ENCODE data around the gene SDK1. TPM values are rescaled to one million over a fixed set of nuclear protein-coding genes. Genes with fewer than 3 reads are reported as not detected.

The SDK1 gene
- total and polyA plus RNA-seq, 2 of the 8 experiments (the other 6 are each of a cell fraction or from before 2014, with no cell fraction given), result 3.3 to 7.2 TPM

DNA sequence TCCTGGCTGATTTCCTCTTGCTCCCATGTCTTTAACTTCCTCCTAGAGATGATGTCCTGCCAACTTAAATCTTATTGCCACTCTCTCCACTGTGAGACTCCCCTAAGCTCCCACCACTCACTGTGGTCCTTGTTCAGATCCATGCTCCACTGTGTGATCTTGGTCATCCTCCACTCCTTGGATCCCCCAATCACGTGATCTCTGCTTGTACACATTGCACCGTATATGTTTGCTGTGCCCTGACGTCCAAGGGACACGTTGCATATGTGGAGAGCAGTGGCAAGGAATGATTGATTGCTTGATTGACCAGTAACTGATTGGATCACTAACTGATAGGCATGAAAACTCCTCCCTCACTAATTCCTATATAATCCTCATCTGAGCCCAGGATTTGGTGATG lies 395.1 kb downstream of the SDK1 start:
- TF ChIP-seq SP2 (IDR thresholded peaks at IDR 0.05; ENCODE audit: low read length) (no peak), RAD21 (IDR thresholded peaks at IDR 0.05 in 1 of 2, conservative IDR thresholded peaks at IDR 0.05 in 1 of 2; ENCODE audit: low read depth in 2 of 2, low read length in 2 of 2) (no peak), NRF1 (IDR thresholded peaks at IDR 0.05; ENCODE audit: low read depth, low read length) (no peak), POLR2A (IDR thresholded peaks at IDR 0.05; ENCODE audit: control extremely low read depth in 1 of 2, low read depth in 2 of 2, low read length in 2 of 2) (no peak), SAP30 (IDR thresholded peaks at IDR 0.05; ENCODE audit: insufficient read depth, insufficient replicate concordance, low read length) (no peak), SIX5 (IDR thresholded peaks at IDR 0.05; ENCODE audit: low read depth, low read length) (no peak), EGR1 (IDR thresholded peaks at IDR 0.05; ENCODE audit: borderline replicate concordance, low read depth, low read length) (no peak)
- TF ChIP-seq, protein P1, sequence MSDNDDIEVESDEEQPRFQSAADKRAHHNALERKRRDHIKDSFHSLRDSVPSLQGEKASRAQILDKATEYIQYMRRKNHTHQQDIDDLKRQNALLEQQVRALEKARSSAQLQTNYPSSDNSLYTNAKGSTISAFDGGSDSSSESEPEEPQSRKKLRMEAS (IDR thresholded peaks at IDR 0.05), result no peak
- Histone ChIP-seq H2BK20ac (ENCODE audit: low read length) (no peak overlapping the region), H2BK15ac (ENCODE audit: low read length) (no peak overlapping the region), H2BK120ac (replicated peaks; ENCODE audit: low read depth, low read length) (no peak overlapping the region), H4K5ac (ENCODE audit: insufficient read length, low read depth, low read length) (no peak overlapping the region), H2BK5ac (ENCODE audit: low read depth, low read length) (no peak overlapping the region), H4K8ac (ENCODE audit: extremely low read depth, insufficient read depth, low read length) (no peak overlapping the region), H2BK12ac (ENCODE audit: low read depth, low read length) (no peak overlapping the region), H3K23ac (ENCODE audit: insufficient read length) (no peak overlapping the region), H3K4ac (replicated peaks; ENCODE audit: insufficient read length, low read depth, low read length) (no peak overlapping the region), H3K36me3 (ENCODE audit: control insufficient read depth in 2 of 4, insufficient read depth in 4 of 4, low read length in 3 of 4) (no peaks in the 10 kb centered on the region), H3K4me1 (replicated peaks in 1 of 4; ENCODE audit: control insufficient read depth in 3 of 4, insufficient read depth in 4 of 4, low read length in 3 of 4) (peaks cover 0 to 11% (median 3%) of the 10 kb centered on the region in 4 experiments; a peak in 4 of 7 replicates), H3K14ac (ENCODE audit: insufficient read length) (no peak overlapping the region), H3K9ac (replicated peaks in 1 of 4; ENCODE audit: extremely low read depth in 1 of 4, low read depth in 3 of 4, low read length in 3 of 4) (no peak overlapping the region), H3K27ac (ENCODE audit: low read depth, low read length) (no peak overlapping the region), H3K18ac (ENCODE audit: extremely low read depth, low read length) (no peak overlapping the region), H3K4me2 (ENCODE audit: insufficient read depth in 1 of 2, low read depth in 2 of 2, low read length in 2 of 2) (no peak overlapping the region), H4K20me1 (replicated peaks in 1 of 2; ENCODE audit: control insufficient read depth in 1 of 2, insufficient read depth in 2 of 2, low read length in 2 of 2) (no peaks in the 10 kb centered on the region), H4K91ac (replicated peaks; ENCODE audit: insufficient read length, low read length) (no peak overlapping the region), H3K23me2 (ENCODE audit: low read depth, low read length) (no peaks in the 10 kb centered on the region), H3K79me1 (ENCODE audit: low read depth, low read length) (no peaks in the 10 kb centered on the region), H2AK5ac (ENCODE audit: low read depth, low read length) (peak overlapping the region; percentile 66; the same call in 1 of the 2 replicates), H3K79me2 (ENCODE audit: control insufficient read depth in 1 of 2, insufficient read depth in 2 of 2, low read length in 2 of 2) (no peaks in the 10 kb centered on the region), H3K9me3 (ENCODE audit: insufficient read depth in 2 of 2, low read depth in 1 of 2, low read length in 1 of 2) (no peaks in the 10 kb centered on the region), H3K56ac (replicated peaks; ENCODE audit: insufficient read length, low read depth, low read length) (no peak overlapping the region), H3K27me3 (replicated peaks in 1 of 4; ENCODE audit: control insufficient read depth in 3 of 4, extremely low read depth in 1 of 4, insufficient read depth in 3 of 4, low read length in 3 of 4) (no peaks in the 10 kb centered on the region), H2AFZ (ENCODE audit: low read length) (no peak overlapping the region), H3K4me3 (ENCODE audit: extremely low read depth in 1 of 4, insufficient read depth in 2 of 4, low read depth in 3 of 4, low read length in 4 of 4) (no peak overlapping the region)
- CTCF ChIA-PET (ENCODE audit: partially characterized antibody), result interaction anchor here (0.7 to 1.7 kb wide), 9 partner anchors 11 to 396 kb away, joined by 3 to 5 read pairs (median 3); no protein-coding TSS in a partner anchor
- POLR2A ChIA-PET (ENCODE audit: partially characterized antibody), result no interaction called here
- WGBS, 2 experiments (ENCODE audit: extremely low coverage in 1 of 2, insufficient coverage in 1 of 2, insufficient read length in 1 of 2, insufficient replicate concordance in 2 of 2, low coverage in 1 of 2, low lambda C conversion rate in 2 of 2, missing lambda C conversion rate in 1 of 2), result 92% methylated on average over 4 of the region's 4 CpGs; no CpG with 5 or more reads in 1 of the 2 experiments
- DNase-seq (ENCODE audit: low read depth in 1 of 2, low spot score in 2 of 2) (no peak), FAIRE-seq (no peak)
